ENCODE results near the gene ZBTB20.

DNA sequence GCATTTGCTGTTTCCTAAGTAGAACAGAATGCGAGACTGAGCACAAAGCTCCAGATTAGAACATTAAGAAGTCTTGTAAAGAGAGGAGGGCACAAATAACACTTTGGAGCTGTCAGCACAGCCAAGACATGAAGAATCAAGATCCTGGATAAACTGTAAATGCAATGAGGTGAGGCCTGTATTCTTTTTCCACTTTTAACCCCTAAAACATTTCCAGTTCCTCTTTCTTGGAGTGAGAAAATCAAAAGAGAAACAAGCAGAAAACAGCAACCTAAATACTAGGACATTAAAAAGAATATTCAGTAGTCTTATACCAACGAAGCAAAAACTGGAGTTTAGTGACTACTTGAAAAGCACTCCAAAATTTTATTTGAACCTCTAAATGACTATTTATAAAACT, 204.3 kb downstream of the ZBTB20 start:
- TF ChIP-seq, protein P1, sequence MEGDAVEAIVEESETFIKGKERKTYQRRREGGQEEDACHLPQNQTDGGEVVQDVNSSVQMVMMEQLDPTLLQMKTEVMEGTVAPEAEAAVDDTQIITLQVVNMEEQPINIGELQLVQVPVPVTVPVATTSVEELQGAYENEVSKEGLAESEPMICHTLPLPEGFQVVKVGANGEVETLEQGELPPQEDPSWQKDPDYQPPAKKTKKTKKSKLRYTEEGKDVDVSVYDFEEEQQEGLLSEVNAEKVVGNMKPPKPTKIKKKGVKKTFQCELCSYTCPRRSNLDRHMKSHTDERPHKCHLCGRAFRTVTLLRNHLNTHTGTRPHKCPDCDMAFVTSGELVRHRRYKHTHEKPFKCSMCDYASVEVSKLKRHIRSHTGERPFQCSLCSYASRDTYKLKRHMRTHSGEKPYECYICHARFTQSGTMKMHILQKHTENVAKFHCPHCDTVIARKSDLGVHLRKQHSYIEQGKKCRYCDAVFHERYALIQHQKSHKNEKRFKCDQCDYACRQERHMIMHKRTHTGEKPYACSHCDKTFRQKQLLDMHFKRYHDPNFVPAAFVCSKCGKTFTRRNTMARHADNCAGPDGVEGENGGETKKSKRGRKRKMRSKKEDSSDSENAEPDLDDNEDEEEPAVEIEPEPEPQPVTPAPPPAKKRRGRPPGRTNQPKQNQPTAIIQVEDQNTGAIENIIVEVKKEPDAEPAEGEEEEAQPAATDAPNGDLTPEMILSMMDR (IDR thresholded peaks at IDR 0.05): no peak
- TF ChIP-seq POLR2A (IDR thresholded peaks at IDR 0.05): no peak

All from right lobe of liver (tissue), 4 donors.